GM21360 (cell line): Measurements from ENCODE around the gene CDH15.

Experiments used
- ATAC-seq: cut with Tn5 transposase; IDR thresholded peaks from one replicate; pipeline ENCODE4 v1.9.1; 2021; ENCODE audit warnings: mild to moderate bottlenecking, moderate library complexity; ENCODE audit not compliant: unreplicated experiment

Gene CDH15

GRCh38 chr16:89198417-89199240 is 27.1 kb downstream of the CDH15 start:
- no peak for ATAC-seq

- no peak for ATAC-seq
Observed at GRCh38 chr16:89199241-89200123, 27.9 kb downstream of the CDH15 start.

- no peak for ATAC-seq
Observed at GRCh38 chr16:89200124-89200849, 28.7 kb downstream of the CDH15 start, which contains the start of gene SLC22A31. SLC22A31 (minus strand) TSS chr16:89200537; CDS start chr16:89200501, 36 bp downstream.

GRCh38 chr16:89200850-89201411 is 29.4 kb downstream of the CDH15 start:
- ATAC-seq = no peak

- ATAC-seq = no peak
Observed at GRCh38 chr16:89201439-89202377, 30.2 kb downstream of the CDH15 start.

GRCh38 chr16:89202422-89203215 is 31.1 kb downstream of the CDH15 start:
- no peak for ATAC-seq

GRCh38 chr16:89207993-89208392 is 36.4 kb downstream of the CDH15 start:
- no peak for ATAC-seq

GRCh38 chr16:89209522-89210044 is 38.0 kb downstream of the CDH15 start:
- no peak for ATAC-seq

- ATAC-seq = no peak
Observed at GRCh38 chr16:89210165-89210903, 38.8 kb downstream of the CDH15 start.

- no peak for ATAC-seq
Observed at GRCh38 chr16:89210904-89211515, 39.5 kb downstream of the CDH15 start.

GRCh38 chr16:89216315-89217137 is 45.0 kb downstream of the CDH15 start:
- ATAC-seq = no peak

GRCh38 chr16:89217138-89217387 is 45.5 kb downstream of the CDH15 start:
- ATAC-seq = no peak

GRCh38 chr16:89217388-89218191 is 46.0 kb downstream of the CDH15 start, which contains the start of gene ZNF778:
ZNF778 (plus strand) TSS chr16:89217703; CDS start chr16:89221128, 3,425 bp downstream.
- ATAC-seq = peak; percentile 75

- no peak for ATAC-seq
Observed at GRCh38 chr16:89219365-89219764, 47.8 kb downstream of the CDH15 start.

- ATAC-seq = no peak
Observed at GRCh38 chr16:89221604-89222003, 50.1 kb downstream of the CDH15 start.

- no peak for ATAC-seq
Observed at GRCh38 chr16:89222931-89223330, 51.4 kb downstream of the CDH15 start.
